ENCODE results near the gene OR8H2.

DNA sequence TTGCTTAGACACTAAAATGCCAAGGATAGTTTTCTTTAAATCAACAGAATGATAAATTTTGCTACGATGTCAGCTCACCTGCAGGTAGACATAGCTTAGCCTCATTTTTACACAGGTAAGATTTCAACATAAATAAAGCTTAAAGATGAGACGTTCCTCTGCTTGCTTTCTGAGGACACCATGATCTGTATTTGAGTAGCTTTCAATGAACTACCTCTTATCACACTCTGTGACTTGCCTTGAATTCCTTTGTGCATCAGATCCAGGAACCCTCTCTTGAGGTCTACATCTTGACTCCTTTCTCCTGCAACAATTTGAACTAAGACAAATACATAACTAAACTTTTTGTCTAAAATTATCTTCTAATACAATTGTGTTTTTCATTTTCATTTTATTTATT lies 36.5 kb upstream of the OR8H2 start:
- TF ChIP-seq ZNF274 (IDR thresholded peaks at IDR 0.05; ENCODE audit: low read depth, low read length) (no peak), YY1 (IDR thresholded peaks at IDR 0.05; ENCODE audit: insufficient read depth, insufficient read length) (no peak)

Data from NT2/D1 (cell line).